M059J (cell line): ENCODE results near the gene GTPBP1. TPM values are rescaled to one million over a fixed set of nuclear protein-coding genes. Genes with fewer than 3 reads are reported as not detected.

Experiments used
- DNase-seq: peaks from one replicate; pipeline ENCODE4 v3.0.0-alpha.2; 2012; ENCODE audit warnings: low read depth
- total RNA-seq: library from RNA; depleted of rRNA; stranded (reverse); fragments of >200 nt; shearing (Covaris generic); gene quantifications from 2 replicates; pipeline ENCODE4 v1.2.3, GENCODE V29; 2014

Gene GTPBP1
- total RNA-seq, 1 experiment from 2014 or later, result 37.5 TPM

- no peak for DNase-seq
Observed at GRCh38 chr22:38739300-38740055, 33.7 kb downstream of the GTPBP1 start.

DNA sequence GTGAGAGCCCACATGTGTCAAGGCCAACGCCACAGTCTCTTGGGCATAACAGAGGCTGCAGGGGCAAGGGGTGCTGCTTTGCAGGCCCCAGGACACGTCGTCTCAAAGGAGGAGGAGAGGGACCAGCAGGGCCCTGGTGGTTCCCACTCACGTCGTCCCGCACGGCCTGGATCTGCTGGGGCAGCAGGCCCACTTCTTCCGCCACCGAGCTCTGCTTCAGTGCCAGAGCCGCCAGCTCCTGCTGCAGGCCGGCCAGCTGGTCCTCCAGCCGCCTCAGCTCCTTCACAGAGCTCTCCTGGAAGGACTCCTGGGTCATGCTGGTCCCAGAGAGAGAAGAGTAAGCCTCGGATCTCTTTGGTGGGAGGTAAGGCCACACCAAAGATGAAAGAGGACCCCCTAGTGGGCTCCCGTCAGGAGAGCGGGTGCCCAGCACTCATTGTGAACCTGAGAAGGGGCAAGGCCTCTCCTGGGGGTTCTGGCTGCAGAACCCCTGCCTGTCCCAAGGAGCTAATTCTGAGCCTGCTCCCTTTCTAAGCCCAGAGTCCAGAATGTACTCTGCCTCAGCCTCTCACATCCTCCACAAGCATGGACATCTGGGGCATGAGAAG lies 34.5 kb downstream of the GTPBP1 start:
- DNase-seq, result no peak

DNA sequence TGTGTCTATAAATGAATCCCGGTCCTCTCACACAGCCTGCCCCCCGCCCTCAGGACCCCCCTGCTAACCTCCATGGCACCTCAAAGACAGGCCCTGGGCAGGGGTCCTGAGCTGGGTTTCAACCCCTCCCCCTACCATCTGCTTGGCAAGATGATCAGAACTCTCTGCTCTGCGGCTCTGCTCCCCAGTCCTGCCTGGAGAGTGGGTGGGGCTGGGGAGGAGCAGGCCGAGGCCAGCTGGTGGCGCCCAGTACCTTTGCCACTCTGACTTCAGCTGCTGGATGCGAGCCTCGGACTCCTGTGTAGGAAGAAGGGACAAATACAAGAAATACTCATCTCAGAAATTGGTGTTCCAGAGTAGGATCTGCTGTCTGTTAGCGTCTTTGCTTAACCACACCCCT lies 35.0 kb downstream of the GTPBP1 start:
- DNase-seq, result no peak

- DNase-seq, result no peak
Observed at GRCh38 chr22:38741166-38741565, 35.4 kb downstream of the GTPBP1 start.

GRCh38 chr22:38741576-38741975 lies 35.8 kb downstream of the GTPBP1 start:
- no peak for DNase-seq

DNA sequence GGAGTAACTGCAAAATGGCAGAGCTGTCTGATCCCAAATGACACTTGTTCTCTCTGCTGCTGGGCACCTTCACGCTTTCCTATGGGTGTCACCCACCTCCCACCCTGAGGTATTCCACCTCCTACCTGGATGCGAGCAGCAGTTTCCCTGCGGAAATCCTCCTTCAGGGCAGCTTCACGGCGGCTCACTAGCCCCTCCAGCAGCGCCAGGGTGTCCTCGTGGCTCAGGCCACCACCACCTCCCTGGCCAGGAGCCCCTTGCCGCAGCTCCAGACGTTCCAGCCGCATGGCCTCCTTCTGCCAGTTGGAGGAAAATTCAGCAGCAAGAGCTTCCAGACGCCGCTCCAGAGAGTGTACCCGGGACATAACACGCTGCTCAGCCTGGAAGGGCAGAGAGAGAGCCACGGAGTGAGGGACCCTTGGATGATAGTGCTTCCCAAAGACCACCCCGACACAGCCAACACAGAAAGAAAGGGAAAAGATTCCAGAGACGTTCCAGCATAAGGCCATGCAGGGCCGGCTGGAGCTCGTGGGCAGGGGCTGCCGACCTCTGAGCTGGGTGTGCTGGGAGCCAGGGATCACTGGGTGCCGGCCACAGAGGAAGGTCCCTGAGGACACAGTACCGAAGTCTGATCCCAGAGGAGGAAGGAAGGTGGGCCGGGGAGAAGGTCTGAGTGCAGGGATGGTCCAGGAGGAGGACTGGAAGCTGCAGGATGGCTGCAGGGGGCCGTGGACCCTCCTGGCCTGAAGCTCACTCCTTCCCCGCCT lies 36.6 kb downstream of the GTPBP1 start:
- DNase-seq, result no peak

GRCh38 chr22:38744981-38745380 lies 39.2 kb downstream of the GTPBP1 start:
- DNase-seq, result no peak

DNA sequence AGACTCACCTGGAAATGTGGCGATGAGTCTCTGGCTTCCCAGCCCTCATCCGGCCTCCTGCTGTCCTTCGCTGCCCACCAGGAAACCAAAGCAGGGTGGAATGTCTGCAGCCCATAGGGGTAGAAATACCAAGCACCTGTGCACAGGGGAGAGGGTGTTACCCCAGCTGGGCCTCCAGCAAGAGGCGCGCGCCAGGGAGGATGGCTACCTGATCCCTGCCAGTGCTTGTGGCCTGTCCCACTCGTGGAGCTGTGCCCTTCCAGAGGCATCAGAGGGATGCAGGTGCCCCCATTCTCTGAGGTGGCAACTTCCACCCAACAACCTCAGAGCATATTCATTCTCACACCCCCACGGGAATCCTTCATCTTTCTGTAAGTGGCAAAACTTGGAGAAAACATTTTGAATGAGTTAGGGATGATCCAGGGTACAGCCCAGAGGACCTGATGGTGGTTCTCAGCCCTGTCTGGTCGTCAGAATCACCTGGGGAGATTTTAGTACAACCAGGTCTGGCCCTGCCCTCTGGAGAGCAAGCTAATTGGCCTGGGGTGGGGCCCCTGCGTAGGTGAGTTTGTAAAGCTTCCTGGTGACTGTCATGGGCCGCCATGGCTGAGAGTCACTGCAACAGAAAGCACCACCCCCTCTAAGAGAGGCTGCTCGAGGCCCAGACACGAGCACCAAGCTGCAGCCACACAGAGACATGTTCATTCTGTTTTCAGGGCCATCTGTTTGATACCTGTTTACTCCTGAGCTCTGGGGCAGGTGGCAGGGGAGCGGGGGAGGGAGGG lies 40.1 kb downstream of the GTPBP1 start:
- DNase-seq, result no peak

DNA sequence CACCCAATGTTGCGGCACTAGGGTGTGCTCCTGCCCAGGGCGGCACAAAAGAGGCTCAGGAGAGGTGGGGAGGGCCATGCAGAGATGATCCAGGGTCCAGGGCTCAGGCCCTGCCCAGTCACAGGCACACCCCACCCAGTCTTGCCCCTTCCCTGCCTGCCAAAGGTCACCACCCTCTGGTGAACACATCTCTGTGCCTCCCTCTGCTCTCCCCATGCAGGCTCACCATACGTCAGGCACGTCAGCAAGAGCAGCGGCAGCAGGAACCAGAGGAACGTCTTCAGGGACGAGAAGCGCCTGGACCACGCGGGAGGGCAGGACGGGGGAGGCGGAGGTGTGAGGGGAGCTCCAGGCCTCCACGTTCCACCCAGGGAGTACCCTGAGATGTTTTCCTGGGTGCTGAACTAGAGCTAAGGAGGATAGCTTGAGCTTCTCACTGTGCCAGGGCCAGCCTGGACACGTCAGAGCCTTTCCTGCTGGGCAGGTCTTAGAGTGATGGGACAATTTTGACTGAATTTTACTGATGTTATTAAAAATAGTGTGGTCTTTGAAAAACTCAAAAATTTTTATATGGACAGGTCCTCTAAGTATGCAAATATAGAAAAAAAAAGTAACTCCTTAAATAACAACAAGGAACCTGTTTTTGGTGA lies 42.9 kb downstream of the GTPBP1 start:
- no peak for DNase-seq

- no peak for DNase-seq
Observed at GRCh38 chr22:38750104-38750503, 44.4 kb downstream of the GTPBP1 start.

GRCh38 chr22:38750638-38751037 lies 44.9 kb downstream of the GTPBP1 start:
- no peak for DNase-seq

- no peak for DNase-seq
Observed at GRCh38 chr22:38751066-38751421, 45.3 kb downstream of the GTPBP1 start.

DNA sequence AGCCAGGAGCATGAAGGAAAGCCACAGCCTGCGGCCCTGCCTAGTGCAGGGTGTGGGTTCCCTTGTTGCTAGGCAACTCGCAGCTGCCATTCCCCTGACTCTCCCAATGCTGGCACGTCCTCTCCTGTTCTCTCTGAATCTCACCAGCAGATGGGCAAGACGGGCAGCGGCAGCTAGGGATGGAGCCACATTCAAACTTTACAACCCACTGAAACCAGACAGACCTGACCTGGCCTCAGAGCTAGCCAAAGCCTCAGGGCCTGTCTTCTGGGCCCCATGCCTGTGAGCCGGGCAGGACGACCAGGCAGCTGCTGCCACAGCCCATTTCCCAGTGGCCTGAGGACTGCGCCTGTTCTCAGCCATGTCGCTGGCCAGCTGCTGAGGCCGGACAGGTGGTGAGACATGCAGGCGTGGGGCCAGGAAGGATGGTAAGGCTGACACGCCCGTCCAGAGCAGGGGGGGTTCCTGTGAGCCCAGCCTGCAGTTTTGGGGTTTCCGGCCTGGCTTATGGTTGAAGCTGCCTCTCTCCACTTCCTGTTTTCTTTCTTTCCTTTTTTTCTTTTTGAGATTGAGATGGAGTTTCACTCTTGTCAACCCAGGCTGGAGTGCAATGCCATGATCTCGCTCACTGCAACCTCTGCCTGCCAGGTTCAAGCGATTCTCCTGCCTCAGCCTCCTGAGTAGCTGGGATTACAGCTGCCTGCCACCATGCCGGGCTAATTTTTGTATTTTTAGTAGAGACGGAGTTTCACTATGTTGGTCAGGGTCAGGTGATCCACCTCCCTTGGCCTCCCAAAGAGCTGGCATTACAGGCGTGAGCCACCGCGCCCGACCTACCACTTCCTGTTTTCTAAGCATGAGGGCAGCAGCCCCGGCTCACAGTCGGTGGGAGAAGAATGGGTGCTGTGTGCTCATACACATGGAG lies 45.9 kb downstream of the GTPBP1 start:
- DNase-seq, result no peak

DNA sequence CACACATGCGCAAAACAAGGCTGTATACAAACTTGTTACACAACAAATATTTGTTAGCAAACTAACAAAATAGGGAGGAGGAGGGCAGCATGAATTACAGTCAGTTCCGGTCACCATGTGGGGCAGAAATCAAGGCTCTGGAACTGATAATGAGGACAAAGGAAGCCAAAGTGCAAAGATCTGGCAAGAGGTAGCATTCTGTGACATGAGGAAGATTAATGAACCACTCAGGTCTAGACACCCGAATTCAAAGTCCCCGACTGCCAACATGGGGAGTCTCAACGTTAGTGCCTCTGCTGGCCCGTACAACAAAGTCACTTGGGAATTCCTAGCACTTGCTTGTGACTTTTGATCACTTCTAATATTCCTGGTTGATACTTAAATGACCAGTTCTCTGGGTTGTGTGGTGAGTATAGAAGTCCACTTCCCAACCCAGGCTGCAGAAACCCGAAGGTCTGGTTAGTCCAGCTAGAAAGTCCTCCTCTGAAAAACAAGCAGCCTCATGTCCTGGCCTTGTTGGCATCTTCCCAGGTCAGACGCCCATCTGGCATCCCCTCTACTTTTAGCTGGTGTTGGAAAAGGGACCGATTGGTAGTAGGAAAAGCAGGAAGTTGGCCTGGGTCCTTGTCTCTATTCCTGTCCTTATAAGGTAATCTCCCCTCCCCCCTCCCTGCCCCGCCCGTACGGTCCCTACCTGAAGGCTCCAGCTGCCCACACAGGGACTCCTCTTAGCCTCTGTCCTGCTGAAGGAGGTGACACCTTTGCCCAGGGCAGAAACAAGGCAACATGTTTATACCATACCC lies 48.4 kb downstream of the GTPBP1 start:
- no peak for DNase-seq

- no peak for DNase-seq
Observed at GRCh38 chr22:38754751-38755154, 49.0 kb downstream of the GTPBP1 start.

DNA sequence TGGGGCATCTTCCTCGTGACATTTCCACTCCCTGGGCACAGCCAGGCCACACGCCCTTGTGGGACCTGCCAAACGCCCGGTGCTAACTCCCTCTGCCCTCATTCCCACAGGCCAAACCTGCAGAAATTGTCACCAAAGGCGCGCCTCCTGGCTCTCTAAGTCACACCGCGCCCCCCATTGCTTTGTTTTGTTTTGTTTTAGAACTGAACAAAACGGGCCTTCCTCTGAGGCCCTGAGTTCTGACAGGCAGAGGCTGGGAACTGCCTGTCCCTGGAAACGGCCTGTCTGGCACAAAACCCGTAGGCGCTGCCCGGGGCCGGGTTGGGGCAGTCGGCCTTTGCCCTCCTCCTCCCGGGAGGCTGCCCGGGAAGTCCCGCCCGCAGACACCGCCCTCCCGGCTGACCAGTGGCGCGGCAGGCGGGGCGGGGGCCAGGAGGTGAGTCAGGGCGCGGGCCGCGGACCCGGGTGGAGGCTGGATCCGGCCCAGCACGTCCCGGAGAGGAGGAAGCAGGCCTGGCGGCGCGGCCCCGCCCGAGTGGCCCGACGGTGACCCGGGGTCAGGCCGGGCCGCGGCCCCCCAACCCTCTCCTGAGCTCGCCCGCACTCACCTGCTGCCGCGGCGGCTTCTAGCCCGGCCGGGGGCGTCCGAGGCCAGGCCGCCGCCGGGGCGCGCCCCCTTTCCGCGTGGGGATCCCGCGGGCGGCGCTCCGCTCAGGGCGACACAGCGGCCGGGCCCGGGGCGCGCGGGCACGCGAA lies 49.6 kb downstream of the GTPBP1 start:
- peak; percentile 84 for DNase-seq

- DNase-seq, result peak; percentile 71
Observed at GRCh38 chr22:38755911-38756532, 50.3 kb downstream of the GTPBP1 start, which contains the start of gene SUN2. Gene SUN2 (minus strand): TSS chr22:38755998. CDS start chr22:38752628, 3,370 bp downstream.
